ENCODE results near the gene BANF2.

DNA sequence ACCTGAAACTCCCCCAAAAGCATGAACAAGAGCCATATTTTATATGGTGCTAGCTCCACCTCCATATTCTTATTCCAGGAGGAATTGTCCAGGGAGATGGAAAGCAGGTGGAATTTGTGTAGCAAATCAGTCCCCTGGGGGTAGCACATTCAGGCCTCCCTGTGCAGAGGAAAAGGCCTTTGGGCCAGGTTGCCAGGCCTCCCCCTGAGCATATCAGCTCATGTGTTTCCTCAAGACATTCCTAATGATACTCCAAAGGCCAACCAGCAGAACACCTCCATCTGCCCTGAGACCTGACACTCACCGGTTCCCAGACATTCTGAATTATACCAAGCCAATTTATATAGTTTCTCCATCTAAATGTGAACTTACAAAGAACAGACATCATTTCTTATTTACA lies 2.6 kb upstream of the BANF2 start:
- TF ChIP-seq, protein P1, sequence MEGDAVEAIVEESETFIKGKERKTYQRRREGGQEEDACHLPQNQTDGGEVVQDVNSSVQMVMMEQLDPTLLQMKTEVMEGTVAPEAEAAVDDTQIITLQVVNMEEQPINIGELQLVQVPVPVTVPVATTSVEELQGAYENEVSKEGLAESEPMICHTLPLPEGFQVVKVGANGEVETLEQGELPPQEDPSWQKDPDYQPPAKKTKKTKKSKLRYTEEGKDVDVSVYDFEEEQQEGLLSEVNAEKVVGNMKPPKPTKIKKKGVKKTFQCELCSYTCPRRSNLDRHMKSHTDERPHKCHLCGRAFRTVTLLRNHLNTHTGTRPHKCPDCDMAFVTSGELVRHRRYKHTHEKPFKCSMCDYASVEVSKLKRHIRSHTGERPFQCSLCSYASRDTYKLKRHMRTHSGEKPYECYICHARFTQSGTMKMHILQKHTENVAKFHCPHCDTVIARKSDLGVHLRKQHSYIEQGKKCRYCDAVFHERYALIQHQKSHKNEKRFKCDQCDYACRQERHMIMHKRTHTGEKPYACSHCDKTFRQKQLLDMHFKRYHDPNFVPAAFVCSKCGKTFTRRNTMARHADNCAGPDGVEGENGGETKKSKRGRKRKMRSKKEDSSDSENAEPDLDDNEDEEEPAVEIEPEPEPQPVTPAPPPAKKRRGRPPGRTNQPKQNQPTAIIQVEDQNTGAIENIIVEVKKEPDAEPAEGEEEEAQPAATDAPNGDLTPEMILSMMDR (IDR thresholded peaks at IDR 0.05; ENCODE audit: borderline replicate concordance, extremely low read depth, low read length, poor library complexity, severe bottlenecking): no peak
- TF ChIP-seq EZH2 (IDR thresholded peaks at IDR 0.05; ENCODE audit: borderline replicate concordance, low read depth, low read length, severe bottlenecking): no peak
